HG03064 (cell line): ENCODE data around the gene AMIGO2.
A peak's percentile ranks its signal among the peaks of the same experiment; 100 is the strongest.
"Not testable (repeated sequence)": the region's sequence is repeated elsewhere in the genome, so short reads cannot be mapped to it uniquely, and the experiment has no call there.

Experiments
- ATAC-seq: cut with Tn5 transposase; IDR thresholded peaks from one replicate; pipeline ENCODE4 v1.9.1; 2021; ENCODE audit warnings: low read depth; ENCODE audit not compliant: unreplicated experiment

The AMIGO2 gene

GRCh38 chr12:47079468-47079980, at the start of gene AMIGO2, which contains the start of gene PCED1B:
AMIGO2 (minus strand) TSS chr12:47079959; CDS start chr12:47079002, 957 bp downstream.
PCED1B (plus strand) TSS chr12:47079621; CDS start chr12:47235064, 155,443 bp downstream.
- ATAC-seq = peak; percentile 66

GRCh38 chr12:47126246-47126645, 46.5 kb upstream of the AMIGO2 start:
- no peak for ATAC-seq

- no peak for ATAC-seq
Measured at GRCh38 chr12:47124451-47124850, 44.7 kb upstream of the AMIGO2 start.

- no peak for ATAC-seq
Measured at GRCh38 chr12:47123730-47124129, 44.0 kb upstream of the AMIGO2 start.

- no peak for ATAC-seq
Measured at GRCh38 chr12:47122602-47123001, 42.8 kb upstream of the AMIGO2 start.

GRCh38 chr12:47121146-47121545, 41.4 kb upstream of the AMIGO2 start:
- no peak for ATAC-seq

- no peak for ATAC-seq
Measured at GRCh38 chr12:47120736-47121135, 41.0 kb upstream of the AMIGO2 start.

- ATAC-seq = not testable (repeated sequence)
Measured at GRCh38 chr12:47117305-47117704, 37.5 kb upstream of the AMIGO2 start.

GRCh38 chr12:47114481-47114892, 34.7 kb upstream of the AMIGO2 start:
- no peak for ATAC-seq

GRCh38 chr12:47112679-47113078, 32.9 kb upstream of the AMIGO2 start:
- no peak for ATAC-seq

GRCh38 chr12:47111854-47112253, 32.1 kb upstream of the AMIGO2 start:
- no peak for ATAC-seq

GRCh38 chr12:47111392-47111778, 31.6 kb upstream of the AMIGO2 start:
- ATAC-seq = no peak

GRCh38 chr12:47110718-47111391, 31.1 kb upstream of the AMIGO2 start:
- ATAC-seq = no peak

- ATAC-seq = no peak
Measured at GRCh38 chr12:47110011-47110541, 30.3 kb upstream of the AMIGO2 start.

GRCh38 chr12:47107926-47108325, 28.2 kb upstream of the AMIGO2 start:
- ATAC-seq = no peak

GRCh38 chr12:47107446-47107845, 27.7 kb upstream of the AMIGO2 start:
- ATAC-seq = no peak

- ATAC-seq = no peak
Measured at GRCh38 chr12:47105914-47106674, 26.3 kb upstream of the AMIGO2 start.

- ATAC-seq = no peak
Measured at GRCh38 chr12:47102845-47103651, 23.3 kb upstream of the AMIGO2 start.

- ATAC-seq = no peak
Measured at GRCh38 chr12:47102406-47102805, 22.6 kb upstream of the AMIGO2 start.

- no peak for ATAC-seq
Measured at GRCh38 chr12:47100160-47100559, 20.4 kb upstream of the AMIGO2 start.

- ATAC-seq = no peak
Measured at GRCh38 chr12:47099610-47100009, 19.9 kb upstream of the AMIGO2 start.
